ENCODE results near the gene AQP2. TPM values are rescaled to one million over a fixed set of nuclear protein-coding genes. Genes with fewer than 3 reads are reported as not detected.

The AQP2 gene
- total RNA-seq, 1 donor from 2014 or later: not detected

DNA sequence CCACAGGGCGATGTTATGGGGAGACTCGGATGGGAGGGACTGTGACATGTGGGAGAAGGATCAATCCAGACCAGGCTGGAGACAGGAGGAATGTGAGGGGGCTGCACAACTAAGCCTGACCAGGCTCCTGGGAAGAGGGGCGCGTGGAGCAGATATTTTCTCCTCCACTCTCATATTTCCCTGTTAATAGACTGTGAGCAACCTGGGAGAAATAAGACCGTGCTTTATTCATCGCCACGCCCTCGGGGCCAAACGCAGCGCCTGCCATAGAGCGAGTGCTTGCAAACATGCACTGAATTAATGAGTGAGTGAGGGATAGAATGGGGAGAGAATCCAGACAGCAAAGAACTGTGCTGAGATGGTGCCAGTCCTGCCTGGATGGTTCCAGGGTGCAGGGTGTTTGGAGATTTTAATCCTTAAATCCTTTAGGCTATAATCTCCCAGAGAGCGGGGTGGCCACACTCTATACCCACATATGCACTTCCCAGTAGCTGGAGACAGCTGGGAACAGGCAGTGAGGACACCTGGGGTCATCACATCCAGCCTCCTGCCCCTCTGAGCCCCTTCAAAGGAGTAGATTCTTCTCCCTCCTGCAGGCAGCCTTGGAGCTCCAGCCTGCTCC is 33.3 kb upstream of the AQP2 start:
- no peak overlapping the region for H3K4me3 Mint-ChIP-seq
- no peak overlapping the region for H3K27ac Mint-ChIP-seq (ENCODE audit: unreplicated experiment)
- peaks cover 4% of the 10 kb centered on the region for H3K4me1 Mint-ChIP-seq
- H3K36me3 Mint-ChIP-seq (ENCODE audit: low read depth): no peaks in the 10 kb centered on the region
- TF ChIP-seq, protein P1, sequence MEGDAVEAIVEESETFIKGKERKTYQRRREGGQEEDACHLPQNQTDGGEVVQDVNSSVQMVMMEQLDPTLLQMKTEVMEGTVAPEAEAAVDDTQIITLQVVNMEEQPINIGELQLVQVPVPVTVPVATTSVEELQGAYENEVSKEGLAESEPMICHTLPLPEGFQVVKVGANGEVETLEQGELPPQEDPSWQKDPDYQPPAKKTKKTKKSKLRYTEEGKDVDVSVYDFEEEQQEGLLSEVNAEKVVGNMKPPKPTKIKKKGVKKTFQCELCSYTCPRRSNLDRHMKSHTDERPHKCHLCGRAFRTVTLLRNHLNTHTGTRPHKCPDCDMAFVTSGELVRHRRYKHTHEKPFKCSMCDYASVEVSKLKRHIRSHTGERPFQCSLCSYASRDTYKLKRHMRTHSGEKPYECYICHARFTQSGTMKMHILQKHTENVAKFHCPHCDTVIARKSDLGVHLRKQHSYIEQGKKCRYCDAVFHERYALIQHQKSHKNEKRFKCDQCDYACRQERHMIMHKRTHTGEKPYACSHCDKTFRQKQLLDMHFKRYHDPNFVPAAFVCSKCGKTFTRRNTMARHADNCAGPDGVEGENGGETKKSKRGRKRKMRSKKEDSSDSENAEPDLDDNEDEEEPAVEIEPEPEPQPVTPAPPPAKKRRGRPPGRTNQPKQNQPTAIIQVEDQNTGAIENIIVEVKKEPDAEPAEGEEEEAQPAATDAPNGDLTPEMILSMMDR (conservative IDR thresholded peaks at IDR 0.05): no peak
- DNase-seq (ENCODE audit: low read depth, low spot score): no peak
- H3K27me3 Mint-ChIP-seq (ENCODE audit: low read depth): peaks cover 3% of the 10 kb centered on the region
- no peaks in the 10 kb centered on the region for H3K9me3 Mint-ChIP-seq

DNA sequence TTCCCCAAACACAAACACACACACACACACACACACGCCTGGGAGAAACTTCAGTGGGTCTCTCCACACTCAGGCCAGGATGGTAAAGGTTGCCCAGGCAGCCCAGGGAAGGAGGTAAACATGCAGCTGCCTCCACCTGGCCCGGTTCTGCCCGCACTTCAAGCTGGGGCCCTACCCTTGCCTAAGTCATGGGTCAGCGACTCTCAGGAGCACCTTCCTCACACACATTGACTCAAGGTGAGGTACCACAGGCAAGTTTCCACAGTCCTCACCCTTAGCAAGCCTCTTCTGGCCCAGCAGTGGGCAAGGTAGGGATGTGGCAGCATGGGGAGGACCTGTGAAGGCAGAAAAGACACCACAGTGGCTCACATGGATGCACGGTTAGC is 32.8 kb upstream of the AQP2 start:
- Mint-ChIP-seq H3K27ac (ENCODE audit: unreplicated experiment) (no peak overlapping the region), H3K27me3 (ENCODE audit: low read depth) (peaks cover 3% of the 10 kb centered on the region), H3K36me3 (ENCODE audit: low read depth) (no peaks in the 10 kb centered on the region), H3K4me3 (no peak overlapping the region), H3K4me1 (peaks cover 4% of the 10 kb centered on the region), H3K9me3 (no peaks in the 10 kb centered on the region)
- TF ChIP-seq, protein P1 (conservative IDR thresholded peaks at IDR 0.05): no peak
- DNase-seq (ENCODE audit: low read depth, low spot score): no peak

DNA sequence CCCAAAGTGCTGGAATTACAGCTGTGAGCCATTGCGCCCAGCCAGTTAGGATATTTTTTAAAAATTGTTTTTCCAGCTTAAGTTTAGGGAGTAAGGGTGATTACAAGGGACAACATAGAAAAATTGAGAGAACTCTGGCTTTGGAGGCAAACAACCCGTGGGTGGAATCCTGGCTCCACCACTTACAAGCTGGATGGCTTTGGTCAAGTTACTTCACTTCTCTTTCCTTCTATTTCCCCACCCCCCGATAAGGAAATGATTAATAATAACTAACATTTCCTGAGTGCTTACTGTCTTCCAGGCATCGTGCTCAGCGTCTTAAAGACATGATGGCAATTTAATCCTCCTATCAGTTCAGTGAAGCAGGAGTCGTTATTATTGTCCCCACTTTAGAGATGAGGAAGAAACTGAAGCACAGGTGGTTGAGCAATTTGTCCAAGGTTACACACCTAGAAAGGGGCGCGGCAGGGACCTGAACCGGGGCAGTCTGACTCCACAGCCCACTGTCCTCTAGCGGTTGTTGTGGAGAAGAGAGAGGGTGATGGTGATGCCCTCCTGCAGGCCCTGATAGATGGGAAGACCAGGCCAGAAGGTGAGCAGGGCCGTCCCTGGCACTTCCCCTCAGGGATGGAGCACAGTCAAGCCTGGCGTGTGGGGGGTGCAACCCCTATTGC is 30.2 kb upstream of the AQP2 start:
- TF ChIP-seq, protein P1 (conservative IDR thresholded peaks at IDR 0.05): no peak
- no peak overlapping the region for H3K27ac Mint-ChIP-seq (ENCODE audit: unreplicated experiment)
- H3K36me3 Mint-ChIP-seq (ENCODE audit: low read depth): no peaks in the 10 kb centered on the region
- H3K9me3 Mint-ChIP-seq: no peaks in the 10 kb centered on the region
- H3K27me3 Mint-ChIP-seq (ENCODE audit: low read depth): peaks cover 3% of the 10 kb centered on the region
- H3K4me3 Mint-ChIP-seq: no peak overlapping the region
- no peak for DNase-seq (ENCODE audit: low read depth, low spot score)
- H3K4me1 Mint-ChIP-seq: peaks cover 8% of the 10 kb centered on the region

DNA sequence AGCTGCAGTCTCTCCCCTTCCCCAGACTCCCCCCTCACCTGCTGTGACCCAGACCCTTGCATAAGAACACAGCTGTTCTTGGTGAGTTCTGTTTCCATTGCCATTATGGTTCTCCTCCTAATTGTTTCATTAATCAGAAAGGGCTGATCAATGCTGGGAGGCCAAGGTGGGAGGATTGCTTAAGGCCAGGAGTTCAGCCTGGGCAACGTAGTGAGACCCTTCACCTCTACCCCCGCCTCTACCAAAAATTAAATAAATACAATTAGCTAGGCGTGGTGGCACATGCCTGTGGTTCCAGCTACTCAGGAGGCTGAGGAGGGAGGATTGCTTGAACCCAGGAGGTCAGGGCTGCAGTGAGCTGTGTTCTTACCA is 29.6 kb upstream of the AQP2 start:
- Mint-ChIP-seq H3K27ac (ENCODE audit: unreplicated experiment) (no peak overlapping the region), H3K9me3 (no peaks in the 10 kb centered on the region), H3K36me3 (ENCODE audit: low read depth) (no peaks in the 10 kb centered on the region), H3K4me3 (no peak overlapping the region), H3K27me3 (ENCODE audit: low read depth) (peaks cover 3% of the 10 kb centered on the region), H3K4me1 (peaks cover 8% of the 10 kb centered on the region)
- TF ChIP-seq, protein P1 (conservative IDR thresholded peaks at IDR 0.05): no peak
- no peak for DNase-seq (ENCODE audit: low read depth, low spot score)

DNA sequence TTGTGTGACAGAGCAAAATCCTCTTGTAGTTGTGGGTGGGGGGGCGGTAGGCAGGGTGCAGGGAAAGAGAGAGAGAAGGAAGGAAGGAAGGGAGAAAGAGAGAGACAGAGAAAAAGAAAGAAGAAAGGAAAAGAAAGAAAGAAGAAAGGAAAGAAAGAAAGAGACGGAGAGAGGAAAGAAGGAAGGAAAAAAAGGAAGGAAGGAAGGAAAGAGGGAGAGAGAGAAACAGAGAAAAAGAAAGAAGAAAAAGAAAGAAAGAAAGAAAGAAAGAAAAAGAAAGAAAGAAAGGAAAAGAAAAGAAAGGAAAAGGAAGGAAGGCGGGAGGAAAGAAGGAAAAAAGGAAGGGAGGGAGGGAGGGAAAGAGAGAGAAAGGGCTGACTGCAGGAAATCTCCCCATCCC is 29.2 kb upstream of the AQP2 start:
- Mint-ChIP-seq H3K27ac (ENCODE audit: unreplicated experiment) (no peak overlapping the region), H3K4me3 (no peak overlapping the region), H3K9me3 (no peaks in the 10 kb centered on the region), H3K27me3 (ENCODE audit: low read depth) (peaks cover 3% of the 10 kb centered on the region), H3K36me3 (ENCODE audit: low read depth) (no peaks in the 10 kb centered on the region), H3K4me1 (peaks cover 8% of the 10 kb centered on the region)
- TF ChIP-seq, protein P1 (conservative IDR thresholded peaks at IDR 0.05): no peak
- no peak for DNase-seq (ENCODE audit: low read depth, low spot score)

Data from neural crest cell (in vitro differentiated cells).